Breast epithelium (tissue), 3 donors: ENCODE data around the gene MT1B.

Experiments used
- CTCF ChIP-seq, 3 donors: fragments of 450-650 bp; IDR thresholded peaks; one replicate each; pipeline ENCODE4 v1.5.1; 2016 to 2017; ENCODE audit warnings: antibody characterized with exemption in 3 of 3, mild to moderate bottlenecking in 3 of 3, moderate library complexity in 3 of 3
- POLR2AphosphoS5 ChIP-seq, 3 donors: sonication (generic); formaldehyde crosslinking; IDR thresholded peaks; one replicate each; pipeline ENCODE4 v1.6.1; 2017; ENCODE audit warnings: antibody characterized with exemption in 3 of 3

GRCh38 chr16:56641166-56641565 is 10.5 kb upstream of the MT1B start:
- TF ChIP-seq POLR2AphosphoS5 (IDR thresholded peaks at IDR 0.05) (no peak), CTCF (IDR thresholded peaks at IDR 0.05) (no peak)
